IMR-90 (cell line): ENCODE measurements around the gene IFT20. TPM values are rescaled to one million over a fixed set of nuclear protein-coding genes. Genes with fewer than 3 reads are reported as not detected.
A peak's percentile ranks its signal among the peaks of the same experiment; 100 is the strongest.

Source experiments
- ATAC-seq: fragments of 200-7000 bp; cut with Tn5 transposase; 2 replicates; pipeline ENCODE4 v1.9.1; 2020; ENCODE audit warnings: low read depth, mild to moderate bottlenecking, moderate library complexity
- BruUV-seq: library from RNA; stranded (reverse); fragments of 400-500 nt; replicated peaks from 2 replicates; lab custom pipeline; 2021; lab: Mats Ljungman, UMichigan
- CTCF ChIA-PET: fragments of 300-600 bp; formaldehyde crosslinking; extraction: SDS; loops from one replicate; lab custom pipeline; 2021; ENCODE audit warnings: antibody characterized with exemption; lab: Yijun Ruan, JAX
- POLR2A ChIA-PET: fragments of 300-600 bp; sonication (Branson Sonifier 250); formaldehyde crosslinking; loops from one replicate; lab custom pipeline; 2022; ENCODE audit warnings: antibody characterized with exemption; ENCODE audit not compliant: unreplicated experiment; lab: Charles Lee
- DNase-seq: peaks from one replicate; pipeline ENCODE4 v3.0.0; 2013
- H2AFZ ChIP-seq: replicated peaks from 2 replicates; pipeline ENCODE3; 2013; ENCODE audit warnings: low read length, mild to moderate bottlenecking; ENCODE audit not compliant: poor library complexity
- H2AK5ac ChIP-seq: 2 replicates; pipeline ENCODE4 v1.6.1; 2013; ENCODE audit warnings: low read depth, low read length, inconsistent platforms
- H2AK9ac ChIP-seq: replicated peaks from 2 replicates; pipeline ENCODE3; 2013; ENCODE audit warnings: mild to moderate bottlenecking, low read depth, low read length, moderate library complexity; ENCODE audit not compliant: poor library complexity
- H2BK120ac ChIP-seq: 2 replicates; pipeline ENCODE4 v1.6.1; 2013; ENCODE audit warnings: low read depth, low read length, inconsistent platforms
- H2BK15ac ChIP-seq: 3 replicates; pipeline ENCODE4 v1.6.1; 2013; ENCODE audit warnings: low read depth, low read length, inconsistent platforms
- H2BK20ac ChIP-seq: 2 replicates; pipeline ENCODE4 v1.6.1; 2013; ENCODE audit warnings: low read depth, mild to moderate bottlenecking, inconsistent platforms, low read length, moderate library complexity
- H2BK5ac ChIP-seq: 2 replicates; pipeline ENCODE4 v1.6.1; 2013; ENCODE audit warnings: mild to moderate bottlenecking, low read depth, low read length, inconsistent platforms; ENCODE audit not compliant: poor library complexity, severe bottlenecking
- H3K14ac ChIP-seq: replicated peaks from 2 replicates; pipeline ENCODE4 v1.6.1; 2013; ENCODE audit warnings: low read depth, low read length, inconsistent platforms
- H3K18ac ChIP-seq: 2 replicates; pipeline ENCODE4 v1.6.1; 2013; ENCODE audit warnings: low read depth, low read length, control low read depth
- H3K23ac ChIP-seq: 2 replicates; pipeline ENCODE4 v1.6.1; 2013; ENCODE audit warnings: low read depth, low read length, inconsistent platforms
- H3K27ac ChIP-seq: 2 replicates; pipeline ENCODE4 v1.5.1; 2013; ENCODE audit warnings: mild to moderate bottlenecking, control low read depth, low read length; ENCODE audit not compliant: insufficient read depth
- H3K27me3 ChIP-seq: 2 replicates; pipeline ENCODE4 v1.6.1; 2013; ENCODE audit warnings: low read length; ENCODE audit not compliant: control insufficient read depth, insufficient read depth
- H3K36me3 ChIP-seq: 2 replicates; pipeline ENCODE4 v1.6.1; 2013; ENCODE audit warnings: low read length, mixed read lengths; ENCODE audit not compliant: control insufficient read depth, insufficient read depth
- H3K4ac ChIP-seq: 2 replicates; pipeline ENCODE4 v1.6.1; 2013; ENCODE audit warnings: low read depth, low read length, inconsistent platforms
- H3K4me1 ChIP-seq: 2 replicates; pipeline ENCODE4 v1.6.1; 2013; ENCODE audit warnings: low read length, mixed read lengths; ENCODE audit not compliant: control insufficient read depth, insufficient read depth
- H3K4me2 ChIP-seq: 2 replicates; pipeline ENCODE4 v1.6.1; 2013; ENCODE audit warnings: low read depth, mild to moderate bottlenecking, control low read depth, low read length, moderate library complexity
- H3K4me3 ChIP-seq: 2 replicates; pipeline ENCODE4 v1.5.1; 2013; ENCODE audit warnings: low read depth, mild to moderate bottlenecking, control low read depth, low read length, moderate library complexity; ENCODE audit not compliant: insufficient read depth
- H3K56ac ChIP-seq: 2 replicates; pipeline ENCODE4 v1.6.1; 2013; ENCODE audit warnings: low read length, inconsistent platforms; ENCODE audit not compliant: insufficient read depth; ENCODE audit errors: extremely low read depth
- H3K79me1 ChIP-seq, 2 experiments: 2 replicates each; pipeline ENCODE4 v1.6.1; 2013; ENCODE audit warnings: low read length in 2 of 2, inconsistent platforms in 1 of 2, low read depth in 1 of 2
- H3K9ac ChIP-seq: 2 replicates; pipeline ENCODE4 v1.6.1; 2013; ENCODE audit warnings: low read depth, low read length, control low read depth
- H3K9me1 ChIP-seq: 2 replicates; pipeline ENCODE4 v1.6.1; 2013; ENCODE audit warnings: low read length, inconsistent platforms; ENCODE audit not compliant: insufficient read depth
- H3K9me3 ChIP-seq: 2 replicates; pipeline ENCODE4 v1.6.1; 2013; ENCODE audit warnings: low read length; ENCODE audit not compliant: control insufficient read depth, insufficient read depth
- H4K20me1 ChIP-seq: 2 replicates; pipeline ENCODE4 v1.6.1; 2013; ENCODE audit warnings: low read length, inconsistent platforms; ENCODE audit not compliant: insufficient read depth
- H4K5ac ChIP-seq: 2 replicates; pipeline ENCODE4 v1.6.1; 2013; ENCODE audit warnings: mild to moderate bottlenecking, low read depth, low read length, control low read depth
- H4K8ac ChIP-seq, 2 experiments: 2 replicates each; pipeline ENCODE4 v1.6.1; 2013; ENCODE audit warnings: low read depth in 2 of 2, low read length in 2 of 2, control low read depth in 1 of 2, inconsistent platforms in 1 of 2
- H4K91ac ChIP-seq: 2 replicates; pipeline ENCODE4 v1.6.1; 2013; ENCODE audit warnings: low read depth, low read length, inconsistent platforms; ENCODE audit not compliant: insufficient read depth
- BHLHE40 ChIP-seq: fragments of 150-350 bp; IDR thresholded peaks from 2 replicates; pipeline ENCODE4 v1.6.1; 2016; ENCODE audit warnings: mild to moderate bottlenecking, low read depth, low read length
- CEBPB ChIP-seq: IDR thresholded peaks from 2 replicates; pipeline ENCODE4 v1.6.1; 2012; ENCODE audit warnings: low read depth, low read length, improper control_type of control experiment
- CHD1 ChIP-seq: IDR thresholded peaks from 2 replicates; pipeline ENCODE4 v1.6.1; 2012; ENCODE audit warnings: low read depth, low read length, improper control_type of control experiment
- CTCF ChIP-seq: conservative IDR thresholded peaks from 2 replicates; pipeline ENCODE4 v1.5.1; 2012; ENCODE audit warnings: mild to moderate bottlenecking, low read depth, low read length, improper control_type of control experiment
- FOS ChIP-seq: fragments of 150-350 bp; IDR thresholded peaks from 2 replicates; pipeline ENCODE4 v1.6.1; 2016; ENCODE audit warnings: low read depth, low read length
- MAFK ChIP-seq: IDR thresholded peaks from 2 replicates; pipeline ENCODE4 v1.6.1; 2012; ENCODE audit warnings: low read depth, low read length, improper control_type of control experiment
- MAZ ChIP-seq: IDR thresholded peaks from 2 replicates; pipeline ENCODE4 v1.6.1; 2012; ENCODE audit warnings: low read depth, mild to moderate bottlenecking, low read length, improper control_type of control experiment, moderate library complexity, borderline replicate concordance
- MXI1 ChIP-seq: IDR thresholded peaks from 2 replicates; pipeline ENCODE4 v1.6.1; 2012; ENCODE audit warnings: low read depth, mild to moderate bottlenecking, low read length, moderate library complexity, borderline replicate concordance
- NFE2L2 ChIP-seq: fragments of 150-350 bp; IDR thresholded peaks from 2 replicates; pipeline ENCODE4 v1.6.1; 2016; ENCODE audit warnings: low read depth, mild to moderate bottlenecking, low read length
- POLR2A ChIP-seq: IDR thresholded peaks from 2 replicates; pipeline ENCODE4 v1.6.1; 2012; ENCODE audit warnings: mild to moderate bottlenecking, low read depth, low read length
- RAD21 ChIP-seq: IDR thresholded peaks from 2 replicates; pipeline ENCODE4 v1.6.1; 2012; ENCODE audit warnings: low read length, improper control_type of control experiment
- RCOR1 ChIP-seq: IDR thresholded peaks from 2 replicates; pipeline ENCODE4 v1.6.1; 2012; ENCODE audit warnings: mild to moderate bottlenecking, low read length, improper control_type of control experiment; ENCODE audit not compliant: insufficient replicate concordance
- RFX5 ChIP-seq: IDR thresholded peaks from 2 replicates; pipeline ENCODE4 v1.8.0; 2012; ENCODE audit warnings: low read depth, mild to moderate bottlenecking, low read length, moderate library complexity
- SMC3 ChIP-seq: fragments of 150-350 bp; IDR thresholded peaks from 2 replicates; pipeline ENCODE4 v1.6.1; 2016; ENCODE audit warnings: low read depth, mild to moderate bottlenecking, antibody characterized with exemption, low read length, moderate library complexity
- USF2 ChIP-seq: fragments of 150-350 bp; IDR thresholded peaks from 2 replicates; pipeline ENCODE4 v1.6.1; 2017; ENCODE audit warnings: mild to moderate bottlenecking, antibody characterized with exemption, low read length, low read depth
- WGBS, 2 experiments: methylation state at CpG; one replicate each; pipeline versions ENCODE4 v1.1.5 to v1.1.7; 2013; ENCODE audit warnings: missing lambda C conversion rate in 2 of 2; ENCODE audit not compliant: insufficient read length in 1 of 2; ENCODE audit errors: extremely low coverage in 2 of 2; 5-methylcytosine and 5-hydroxymethylcytosine counted together
- dilution Hi-C: fragments of 300-500 bp; cut with HindIII; formaldehyde crosslinking; loops from one replicate; pipeline ENCODE4 v1.14.3; 2018; ENCODE audit warnings: low sequenced_read_pairs; ENCODE audit not compliant: unreplicated experiment
- in situ Hi-C: fragments of 300-500 bp; cut with MboI; formaldehyde crosslinking; loops from 3 replicates; pipeline ENCODE4 v1.14.3; 2019; ENCODE audit warnings: low sequenced_read_pairs, inconsistent platforms, mixed read lengths
- intact Hi-C: fragments of 100-400 bp; cut with micrococcal nuclease; formaldehyde crosslinking; loops from 2 replicates; pipeline ENCODE4 v1.10.0; 2022
- polyA plus RNA-seq, 3 experiments: library from polyadenylated mRNA; depleted of rRNA; stranded (reverse); fragments of >200 nt; gene quantifications; 2 replicates each; pipeline ENCODE4 v1.2.3, GENCODE V29; 2012; ENCODE audit warnings: low replicate concordance in 1 of 3
- total RNA-seq: library from RNA; depleted of rRNA; stranded (reverse); fragments of >200 nt; gene quantifications from 2 replicates; pipeline ENCODE4 v1.2.3, GENCODE V29; 2012
- TF ChIP-seq, protein P1 (sequence below): fragments of 150-350 bp; IDR thresholded peaks from 2 replicates; pipeline ENCODE4 v1.6.1; 2016; ENCODE audit warnings: low read depth, mild to moderate bottlenecking, low read length, moderate library complexity, borderline replicate concordance

IFT20 gene
- total and polyA plus RNA-seq, 2 of the 4 experiments (the other 2 are of a cell fraction): 25.5 to 46.3 TPM

- 82% methylated on average over 17 of the region's 29 CpGs; no CpG with 5 or more reads in 1 of the 2 experiments for WGBS, 2 experiments
- Histone ChIP-seq H3K9me1 (peaks cover 7% of the 10 kb centered on the region; the same call in 1 of the 2 replicates), H2AK9ac (no peak overlapping the region), H3K56ac (no peak overlapping the region), H2AK5ac (no peak overlapping the region), H3K79me1 (peaks cover 0 to 18% of the 10 kb centered on the region in 2 experiments; a peak in 2 of 4 replicates), H2BK15ac (no peak overlapping the region), H3K9me3 (no peaks in the 10 kb centered on the region), H3K4me1 (peaks cover 3% of the 10 kb centered on the region; the same call in 1 of the 2 replicates), H3K4me3 (no peak overlapping the region), H3K9ac (no peak overlapping the region), H4K91ac (no peak overlapping the region), H4K5ac (no peak overlapping the region), H4K8ac (no peak overlapping the region), H2BK5ac (no peak overlapping the region), H2AFZ (peak overlapping the region; percentile 32), H3K4ac (no peak overlapping the region), H3K23ac (no peak overlapping the region), H4K20me1 (peaks cover 20% of the 10 kb centered on the region), H3K36me3 (peaks cover 37% of the 10 kb centered on the region), H3K18ac (no peak overlapping the region), H2BK20ac (no peak overlapping the region), H3K27ac (no peak overlapping the region), H3K27me3 (no peaks in the 10 kb centered on the region), H2BK120ac (no peak overlapping the region), H3K4me2 (no peak overlapping the region), H3K14ac (no peak overlapping the region)
- in situ Hi-C loops (no loop called here), dilution Hi-C loops (no loop called here), intact Hi-C loops (no loop called here)
- ATAC-seq (no peak), DNase-seq (no peak)
- ChIA-PET POLR2A (no interaction called here), CTCF (no interaction called here)
- TF ChIP-seq FOS (no peak), MAZ (no peak), POLR2A (no peak), USF2 (no peak), MXI1 (no peak), SMC3 (no peak), BHLHE40 (no peak), NFE2L2 (no peak), RFX5 (no peak), MAFK (no peak), CHD1 (no peak), CEBPB (no peak), RCOR1 (no peak), CTCF (no peak), RAD21 (no peak)
- TF ChIP-seq, protein P1, sequence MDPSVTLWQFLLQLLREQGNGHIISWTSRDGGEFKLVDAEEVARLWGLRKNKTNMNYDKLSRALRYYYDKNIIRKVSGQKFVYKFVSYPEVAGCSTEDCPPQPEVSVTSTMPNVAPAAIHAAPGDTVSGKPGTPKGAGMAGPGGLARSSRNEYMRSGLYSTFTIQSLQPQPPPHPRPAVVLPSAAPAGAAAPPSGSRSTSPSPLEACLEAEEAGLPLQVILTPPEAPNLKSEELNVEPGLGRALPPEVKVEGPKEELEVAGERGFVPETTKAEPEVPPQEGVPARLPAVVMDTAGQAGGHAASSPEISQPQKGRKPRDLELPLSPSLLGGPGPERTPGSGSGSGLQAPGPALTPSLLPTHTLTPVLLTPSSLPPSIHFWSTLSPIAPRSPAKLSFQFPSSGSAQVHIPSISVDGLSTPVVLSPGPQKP: no peak
- BruUV-seq: no TSS peak
These were observed 49.7 kb upstream of the IFT20 start for GRCh38 chr17:28385037-28385400.
